Activated CD8-positive, alpha-beta memory T cell treated with anti-CD3 and anti-CD28 coated beads, Interleukin-2, amount 10 ng/mL, durations not matched to agents 7 days and 5 days (primary cell): Measurements from ENCODE around the gene BAZ2B. TPM values are rescaled to one million over a fixed set of nuclear protein-coding genes. Genes with fewer than 3 reads are reported as not detected.

ENCODE experiments used
- ATAC-seq: fragments of 150-1000 bp; cut with Tn5 transposase; one replicate; pipeline ENCODE4 v1.10.0; 2021; ENCODE audit warnings: moderate library complexity
- CTCF ChIA-PET: fragments of 350-600 bp; sonication (Branson Sonifier 250); formaldehyde crosslinking; loops from one replicate; lab custom pipeline; 2021; ENCODE audit warnings: antibody characterized with exemption; lab: Charles Lee
- DNase-seq: peaks from one replicate; pipeline ENCODE4 v3.0.0-alpha.2; 2020
- H3K27ac Mint-ChIP-seq: one replicate; pipeline ENCODE4 v1.8.0; 2021; ENCODE audit warnings: mild to moderate bottlenecking, mixed read lengths
- H3K27me3 Mint-ChIP-seq: one replicate; pipeline ENCODE4 v1.8.0; 2021; ENCODE audit warnings: mixed read lengths
- H3K36me3 Mint-ChIP-seq: one replicate; pipeline ENCODE4 v1.8.0; 2021; ENCODE audit warnings: mild to moderate bottlenecking, mixed read lengths
- H3K4me1 Mint-ChIP-seq: one replicate; pipeline ENCODE4 v1.8.0; 2021; ENCODE audit warnings: mixed read lengths
- H3K4me3 Mint-ChIP-seq: one replicate; pipeline ENCODE4 v1.8.0; 2021; ENCODE audit warnings: mild to moderate bottlenecking, moderate library complexity, mixed read lengths
- H3K9me3 Mint-ChIP-seq: one replicate; pipeline ENCODE4 v1.8.0; 2022; ENCODE audit warnings: low read depth, mixed read lengths
- total RNA-seq, 2 experiments: library from RNA; stranded (reverse); gene quantifications; one replicate each; pipeline ENCODE4 v1.2.3, GENCODE V29; 2021

BAZ2B gene
- total RNA-seq, 2 experiments from 2014 or later: 10.3 to 15.6 TPM

DNA sequence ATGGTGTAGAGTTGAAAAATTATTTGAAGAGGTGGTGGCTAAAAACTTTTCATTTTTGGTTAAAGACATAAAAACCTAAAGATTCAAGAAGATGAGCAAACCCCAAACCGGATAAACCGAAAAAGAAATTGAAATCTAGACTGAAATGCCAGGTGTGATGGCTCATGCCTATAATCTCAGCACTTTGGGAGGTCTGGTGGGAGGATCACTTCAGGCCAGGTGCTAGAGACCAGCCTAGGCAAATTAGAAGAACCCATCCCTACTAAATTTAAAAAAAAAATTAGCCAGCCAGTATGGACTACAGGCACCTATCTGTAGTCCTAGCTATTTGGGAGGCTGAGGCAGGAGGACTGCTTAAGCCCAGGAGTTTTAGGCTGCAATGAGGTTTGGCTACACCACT, 126.9 kb downstream of the BAZ2B start:
- H3K36me3 Mint-ChIP-seq: peaks cover 7% of the 10 kb centered on the region

DNA sequence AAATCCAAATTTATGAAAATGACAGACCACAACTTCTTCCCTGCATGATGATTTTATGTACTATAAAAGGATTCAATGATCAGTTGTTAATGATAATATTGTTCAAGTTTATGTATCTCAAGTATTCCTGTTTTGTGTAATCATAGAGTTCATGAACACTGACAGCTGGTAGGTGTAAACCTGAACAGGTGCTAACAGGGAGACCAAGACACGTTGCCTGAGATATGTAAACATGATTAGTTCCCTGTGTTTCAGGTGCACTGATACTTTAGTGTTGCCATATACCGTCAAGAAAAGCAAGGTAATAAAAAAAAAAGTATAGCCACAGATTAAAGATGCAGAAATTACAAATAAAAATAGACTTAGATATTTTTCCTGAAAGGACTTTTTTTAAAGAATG, 131.8 kb downstream of the BAZ2B start:
- H3K27me3 Mint-ChIP-seq: no peaks in the 10 kb centered on the region
- no peaks in the 10 kb centered on the region for H3K9me3 Mint-ChIP-seq
- H3K4me3 Mint-ChIP-seq: no peak overlapping the region

More for the DNA sequence above, 126.9 kb downstream of the BAZ2B start:
- no peaks in the 10 kb centered on the region for H3K27me3 Mint-ChIP-seq
- DNase-seq: no peak
- CTCF ChIA-PET: interaction anchor here (0.6 kb wide), 2 partner anchors 398 to 690 kb away, joined by 3 read pairs; no protein-coding TSS in a partner anchor
- ATAC-seq: no peak
- H3K27ac Mint-ChIP-seq: no peak overlapping the region
- no peak overlapping the region for H3K4me3 Mint-ChIP-seq
- no peaks in the 10 kb centered on the region for H3K9me3 Mint-ChIP-seq
- H3K4me1 Mint-ChIP-seq: peaks cover 2% of the 10 kb centered on the region

DNA sequence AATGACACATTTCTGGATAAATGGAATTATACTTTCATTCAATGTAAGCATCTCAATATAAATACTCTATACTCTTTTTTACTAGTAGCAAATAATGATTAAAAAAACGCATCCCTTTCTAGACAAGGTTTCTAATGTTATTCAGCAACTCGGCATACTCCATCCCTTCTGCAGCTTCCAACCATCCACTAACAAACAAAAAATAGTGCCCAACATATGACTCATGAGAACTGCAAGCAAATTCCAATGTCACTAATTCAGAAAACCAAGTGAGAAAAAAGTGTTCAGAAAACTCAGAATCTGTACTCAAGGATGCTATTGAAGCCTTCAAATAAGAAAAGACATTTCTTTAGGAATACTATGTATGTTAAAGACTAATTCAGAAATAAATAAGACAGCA, 140.0 kb downstream of the BAZ2B start:
- no peak overlapping the region for H3K27ac Mint-ChIP-seq
- CTCF ChIA-PET: no interaction called here
- H3K9me3 Mint-ChIP-seq: peaks cover 5% of the 10 kb centered on the region
- ATAC-seq (no peak), DNase-seq (no peak)
- H3K36me3 Mint-ChIP-seq: peaks cover 19% of the 10 kb centered on the region
- H3K4me1 Mint-ChIP-seq: no peaks in the 10 kb centered on the region
- H3K4me3 Mint-ChIP-seq: no peak overlapping the region
- H3K27me3 Mint-ChIP-seq: no peaks in the 10 kb centered on the region

More for the DNA sequence above, 131.8 kb downstream of the BAZ2B start:
- Mint-ChIP-seq H3K36me3 (peaks cover 9% of the 10 kb centered on the region), H3K4me1 (peaks cover 2% of the 10 kb centered on the region), H3K27ac (no peak overlapping the region)
- DNase-seq (no peak), ATAC-seq (no peak)
- CTCF ChIA-PET: no interaction called here

DNA sequence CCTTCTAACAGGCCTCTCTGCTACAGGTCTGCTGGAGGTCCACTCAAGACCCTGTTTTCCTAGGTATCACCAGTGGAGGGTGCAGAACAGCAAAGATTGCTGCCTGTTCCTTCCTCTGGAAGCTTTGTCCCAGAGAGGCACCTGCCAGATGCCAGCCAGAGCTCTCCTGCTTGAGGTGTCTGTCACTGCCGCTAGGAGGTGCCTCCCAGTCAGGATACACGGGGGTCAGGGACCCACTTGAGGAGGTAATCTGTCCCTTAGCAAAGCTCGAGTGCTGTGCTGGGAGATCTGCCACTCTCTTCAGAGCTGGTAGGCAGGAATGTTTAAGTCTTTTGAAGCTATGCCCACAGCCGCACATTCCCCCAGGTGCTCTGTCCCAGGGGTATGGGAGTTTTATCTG, 140.6 kb downstream of the BAZ2B start:
- Mint-ChIP-seq H3K36me3 (peaks cover 19% of the 10 kb centered on the region), H3K9me3 (peaks cover 5% of the 10 kb centered on the region), H3K4me3 (no peak overlapping the region), H3K4me1 (no peaks in the 10 kb centered on the region), H3K27ac (no peak overlapping the region), H3K27me3 (no peaks in the 10 kb centered on the region)
- CTCF ChIA-PET: no interaction called here
- DNase-seq (no peak), ATAC-seq (no peak)

DNA sequence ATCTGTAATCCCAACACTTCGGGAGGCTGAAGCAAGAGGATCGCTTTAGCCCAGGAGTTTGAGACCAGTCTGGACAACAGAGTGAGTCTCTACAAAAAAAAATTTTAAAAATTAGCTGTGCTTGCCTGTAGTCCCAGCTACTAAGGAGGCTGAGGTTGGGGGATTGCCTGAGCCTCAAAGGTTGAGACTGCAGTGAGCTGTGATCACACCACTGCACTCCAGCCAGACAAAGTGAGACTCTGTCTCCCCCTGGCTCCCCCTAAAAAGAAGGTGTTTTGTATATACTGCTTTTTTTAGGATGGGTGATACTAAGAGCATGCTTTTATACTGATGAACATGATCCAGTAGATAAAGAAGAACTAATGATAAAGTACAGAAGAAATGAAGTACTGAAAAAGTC, 145.0 kb downstream of the BAZ2B start:
- CTCF ChIA-PET: no interaction called here
- Mint-ChIP-seq H3K4me1 (no peaks in the 10 kb centered on the region), H3K36me3 (peaks cover 21% of the 10 kb centered on the region), H3K4me3 (no peak overlapping the region), H3K9me3 (peaks cover 8% of the 10 kb centered on the region), H3K27me3 (no peaks in the 10 kb centered on the region), H3K27ac (no peak overlapping the region)
- ATAC-seq (no peak), DNase-seq (no peak)

DNA sequence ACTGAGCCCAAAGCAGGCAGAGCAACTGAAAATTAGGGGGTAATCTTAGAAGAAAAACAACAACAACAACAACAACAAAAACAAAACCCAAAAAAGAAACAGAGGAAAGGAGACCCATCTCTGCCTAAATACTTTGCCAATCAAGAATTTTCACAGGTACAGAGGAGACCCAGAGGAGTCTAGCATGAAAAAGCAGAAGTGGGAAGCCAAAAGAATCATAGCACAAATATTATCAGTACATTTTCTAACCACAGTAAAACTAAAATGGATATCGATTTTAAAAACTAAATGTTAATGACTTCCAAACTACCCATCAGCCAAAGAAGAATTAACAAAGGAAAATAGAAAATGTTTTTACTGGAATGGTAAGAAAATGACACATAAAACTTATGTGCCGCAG, 148.1 kb downstream of the BAZ2B start:
- Mint-ChIP-seq H3K4me1 (no peaks in the 10 kb centered on the region), H3K9me3 (peaks cover 3% of the 10 kb centered on the region), H3K27me3 (no peaks in the 10 kb centered on the region), H3K36me3 (peaks cover 11% of the 10 kb centered on the region), H3K27ac (no peak overlapping the region), H3K4me3 (no peak overlapping the region)
- DNase-seq (no peak), ATAC-seq (no peak)
- CTCF ChIA-PET: no interaction called here

DNA sequence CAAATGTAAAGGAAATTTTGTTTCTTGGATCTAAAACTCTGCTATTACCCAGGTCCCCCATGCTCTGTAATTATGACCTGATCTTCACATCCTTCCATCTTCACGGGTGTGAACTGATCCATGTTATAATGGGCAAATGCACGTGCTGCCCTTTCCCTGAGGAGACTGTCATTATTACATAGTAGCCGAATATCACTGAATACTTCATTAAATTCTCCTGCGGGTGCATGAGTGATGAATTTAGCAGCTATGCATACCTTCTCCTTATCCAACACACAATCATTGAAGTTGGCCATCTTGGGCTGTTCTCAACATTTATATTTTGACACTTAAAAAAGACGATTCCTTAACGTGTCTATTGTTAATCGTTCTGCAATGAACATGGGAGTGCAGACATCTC, 153.4 kb downstream of the BAZ2B start:
- Mint-ChIP-seq H3K27me3 (no peaks in the 10 kb centered on the region), H3K4me3 (no peak overlapping the region), H3K27ac (no peak overlapping the region), H3K36me3 (peaks cover 5% of the 10 kb centered on the region), H3K9me3 (peaks cover under 1% of the 10 kb centered on the region), H3K4me1 (no peaks in the 10 kb centered on the region)
- CTCF ChIA-PET: no interaction called here
- DNase-seq (no peak), ATAC-seq (no peak)

DNA sequence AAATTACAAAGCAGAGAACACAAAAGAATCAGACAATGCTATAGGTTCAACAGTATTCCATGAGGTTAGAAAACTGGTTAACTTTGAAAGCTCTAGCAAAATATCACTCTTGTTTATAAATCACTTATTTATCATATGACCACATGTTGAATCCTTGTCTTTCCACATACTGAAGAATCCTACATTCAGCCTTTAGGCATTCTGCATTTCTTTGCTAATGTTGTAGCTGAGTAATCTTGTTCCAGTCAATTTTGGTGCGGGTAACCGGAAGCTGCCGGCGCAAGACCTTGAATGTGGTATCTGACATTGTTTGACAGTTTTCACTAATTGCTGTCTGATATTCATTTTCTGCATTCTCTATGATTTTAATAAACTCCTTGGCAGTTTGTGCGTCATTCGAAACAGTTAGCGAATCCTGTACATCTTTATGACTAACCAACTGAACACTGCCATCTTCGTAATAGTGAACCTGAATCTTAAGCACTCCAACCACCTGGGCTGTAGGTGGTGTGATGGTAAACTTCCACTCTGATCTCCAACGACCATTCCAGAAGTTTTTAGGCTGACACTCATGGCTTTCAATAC, 154.1 kb downstream of the BAZ2B start:
- Mint-ChIP-seq H3K4me3 (no peak overlapping the region), H3K27ac (no peak overlapping the region)

DNA sequence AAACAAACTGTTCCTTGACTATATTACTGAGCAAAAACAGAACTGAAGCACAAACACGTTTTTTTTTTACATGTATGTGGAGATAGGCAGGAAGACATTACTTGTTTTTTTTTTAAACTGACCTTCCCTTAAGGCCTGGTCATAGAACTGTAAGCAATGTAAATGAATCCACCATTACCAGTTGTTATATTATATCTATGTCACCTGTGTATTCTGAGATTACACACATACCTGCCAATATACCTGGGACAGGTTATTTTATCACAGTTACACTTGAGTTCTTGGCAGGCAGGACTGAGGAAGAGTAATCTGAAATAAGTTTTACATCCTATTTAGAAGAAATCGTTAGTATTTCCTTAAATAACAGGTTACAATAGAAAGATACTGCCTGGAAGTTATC, 155.3 kb downstream of the BAZ2B start:
- CTCF ChIA-PET: no interaction called here
- H3K4me1 Mint-ChIP-seq: peaks cover 14% of the 10 kb centered on the region

More for the DNA sequence above, 154.1 kb downstream of the BAZ2B start:
- H3K27me3 Mint-ChIP-seq: no peaks in the 10 kb centered on the region
- no peak for DNase-seq
- peaks cover 6% of the 10 kb centered on the region for H3K4me1 Mint-ChIP-seq
- CTCF ChIA-PET: no interaction called here
- H3K36me3 Mint-ChIP-seq: peaks cover 4% of the 10 kb centered on the region
- ATAC-seq: no peak
- no peaks in the 10 kb centered on the region for H3K9me3 Mint-ChIP-seq

DNA sequence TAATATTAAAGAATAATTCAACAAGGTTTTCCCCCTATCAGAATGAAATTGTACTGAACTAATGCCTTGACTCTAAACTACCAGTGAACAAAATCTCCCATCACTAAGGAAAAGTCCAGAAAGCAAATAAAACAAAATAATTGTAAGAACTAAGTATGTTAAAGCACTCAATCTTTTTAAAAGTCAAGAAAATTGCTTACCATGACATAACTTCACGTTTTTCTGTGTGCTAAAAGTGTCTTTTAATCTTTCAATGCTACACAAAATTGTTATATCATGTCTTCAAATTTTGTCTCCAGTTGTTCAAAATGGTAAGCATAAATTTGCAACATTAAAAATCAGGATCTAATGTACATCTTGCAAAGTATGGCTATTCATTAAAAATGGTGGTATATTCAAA, 156.1 kb downstream of the BAZ2B start:
- peaks cover 17% of the 10 kb centered on the region for H3K4me1 Mint-ChIP-seq
- CTCF ChIA-PET: no interaction called here

More for the DNA sequence above, 155.3 kb downstream of the BAZ2B start:
- ATAC-seq (no peak), DNase-seq (no peak)
- H3K36me3 Mint-ChIP-seq: peaks cover 4% of the 10 kb centered on the region
- H3K27ac Mint-ChIP-seq: no peak overlapping the region
- H3K4me3 Mint-ChIP-seq: no peak overlapping the region
- H3K27me3 Mint-ChIP-seq: no peaks in the 10 kb centered on the region
- no peaks in the 10 kb centered on the region for H3K9me3 Mint-ChIP-seq

DNA sequence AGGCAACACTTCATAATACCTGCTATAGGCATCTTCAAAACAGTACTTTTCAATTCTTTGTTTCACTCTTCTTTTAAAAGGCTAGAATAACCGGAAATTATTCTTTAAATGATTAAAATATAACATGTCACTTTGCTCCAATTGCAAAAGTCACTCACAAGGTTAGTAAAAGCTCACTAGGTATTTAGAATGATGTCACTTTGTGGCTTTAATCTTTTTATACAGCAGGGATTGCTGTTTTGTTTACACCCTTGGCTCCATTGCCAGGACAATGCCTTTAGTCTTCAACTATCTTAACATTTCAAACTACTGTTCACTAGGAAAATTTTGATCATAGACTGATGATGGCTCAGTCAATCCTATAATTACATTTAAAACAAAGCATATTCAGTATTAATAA, 157.1 kb downstream of the BAZ2B start:
- Mint-ChIP-seq H3K27me3 (no peaks in the 10 kb centered on the region), H3K9me3 (no peaks in the 10 kb centered on the region), H3K27ac (no peak overlapping the region), H3K36me3 (peaks cover 2% of the 10 kb centered on the region), H3K4me1 (peaks cover 20% of the 10 kb centered on the region), H3K4me3 (no peak overlapping the region)
- DNase-seq (no peak), ATAC-seq (no peak)
- CTCF ChIA-PET: no interaction called here

More for the DNA sequence above, 156.1 kb downstream of the BAZ2B start:
- Mint-ChIP-seq H3K9me3 (no peaks in the 10 kb centered on the region), H3K4me3 (no peak overlapping the region), H3K27me3 (no peaks in the 10 kb centered on the region), H3K36me3 (peaks cover 4% of the 10 kb centered on the region), H3K27ac (no peak overlapping the region)
- ATAC-seq (no peak), DNase-seq (no peak)

DNA sequence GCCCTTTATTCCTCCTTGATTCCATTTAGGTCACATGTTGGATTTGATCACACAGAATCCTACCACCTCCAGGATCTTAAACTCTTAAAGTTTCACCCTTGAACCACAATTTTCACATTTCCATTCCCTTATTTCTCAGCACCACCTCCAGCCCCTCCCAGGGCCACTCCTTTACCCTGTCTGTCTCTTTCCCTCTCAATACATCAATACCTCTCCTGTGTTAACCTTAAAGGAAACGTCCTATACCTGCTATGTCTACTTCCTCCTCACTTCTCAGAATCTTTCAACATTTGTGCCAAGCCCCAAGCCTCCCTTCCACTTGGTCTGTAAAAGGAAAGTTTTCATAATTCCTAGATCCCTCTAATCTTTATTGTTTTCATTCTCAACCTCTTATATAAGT, 158.8 kb downstream of the BAZ2B start:
- Mint-ChIP-seq H3K36me3 (no peaks in the 10 kb centered on the region), H3K27ac (no peak overlapping the region), H3K4me1 (peaks cover 22% of the 10 kb centered on the region), H3K9me3 (no peaks in the 10 kb centered on the region), H3K4me3 (no peak overlapping the region), H3K27me3 (no peaks in the 10 kb centered on the region)
- CTCF ChIA-PET: no interaction called here
- no peak for ATAC-seq
- no peak for DNase-seq

DNA sequence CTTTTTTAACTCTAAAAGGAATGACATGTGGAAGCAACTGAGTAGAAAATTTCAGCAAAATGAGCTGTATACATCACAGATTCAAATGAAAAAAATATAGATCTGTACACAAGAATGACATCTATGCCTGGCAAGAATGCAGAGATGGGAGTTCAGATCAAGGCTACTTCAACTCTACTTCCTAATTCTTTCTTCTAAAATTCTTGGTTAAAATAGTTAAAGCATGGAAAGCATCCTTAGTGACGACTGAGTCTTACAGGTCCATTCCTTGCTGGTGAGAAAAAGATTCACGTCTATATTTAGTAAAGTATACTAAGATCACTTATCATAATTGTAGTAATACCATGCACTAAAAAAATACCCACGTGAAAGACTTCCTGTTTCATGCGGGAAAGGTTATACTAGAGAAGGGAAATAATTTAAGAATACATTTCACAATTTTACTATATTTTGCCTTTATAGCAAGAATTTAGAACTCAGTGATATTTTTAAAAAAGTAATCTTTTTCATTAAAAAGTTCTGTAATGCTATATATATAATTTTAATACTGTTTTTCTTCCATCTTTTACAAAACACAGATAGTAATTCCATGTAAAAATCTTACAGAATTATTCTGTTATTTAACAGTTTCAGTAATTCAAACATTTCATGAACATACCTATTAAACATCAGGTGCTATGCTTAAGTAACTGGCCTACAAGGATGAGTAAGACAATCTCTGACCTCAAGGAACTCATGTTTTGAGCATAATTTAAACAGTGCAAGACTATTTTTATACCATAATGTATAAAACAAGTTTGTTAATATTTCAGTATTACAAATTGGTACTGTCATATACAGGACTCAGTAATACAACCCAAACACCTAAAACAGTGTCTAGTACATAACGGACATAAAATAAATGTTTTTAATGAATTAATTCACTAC, 159.6 kb downstream of the BAZ2B start:
- CTCF ChIA-PET: interaction anchor here (0.8 to 1.9 kb wide), 3 partner anchors 12 to 64 kb away, joined by 3 to 7 read pairs (median 4); no protein-coding TSS in a partner anchor
- ATAC-seq (peak; percentile 44), DNase-seq (no peak)
- no peaks in the 10 kb centered on the region for H3K36me3 Mint-ChIP-seq
- H3K4me1 Mint-ChIP-seq: peaks cover 22% of the 10 kb centered on the region
- H3K4me3 Mint-ChIP-seq: no peak overlapping the region
- no peaks in the 10 kb centered on the region for H3K9me3 Mint-ChIP-seq
- H3K27ac Mint-ChIP-seq: no peak overlapping the region
- H3K27me3 Mint-ChIP-seq: no peaks in the 10 kb centered on the region
